Activated T-cell treated with anti-CD3 and anti-CD28 coated beads, Interleukin-2, amount 50 U/mL, for 48 hours (primary cell): ENCODE measurements around the gene BHLHE40.

Source experiments
- DNase-seq, 2 experiments: peaks; one replicate each; pipeline ENCODE4 v3.0.0-alpha.2; 2020

The BHLHE40 gene

DNA sequence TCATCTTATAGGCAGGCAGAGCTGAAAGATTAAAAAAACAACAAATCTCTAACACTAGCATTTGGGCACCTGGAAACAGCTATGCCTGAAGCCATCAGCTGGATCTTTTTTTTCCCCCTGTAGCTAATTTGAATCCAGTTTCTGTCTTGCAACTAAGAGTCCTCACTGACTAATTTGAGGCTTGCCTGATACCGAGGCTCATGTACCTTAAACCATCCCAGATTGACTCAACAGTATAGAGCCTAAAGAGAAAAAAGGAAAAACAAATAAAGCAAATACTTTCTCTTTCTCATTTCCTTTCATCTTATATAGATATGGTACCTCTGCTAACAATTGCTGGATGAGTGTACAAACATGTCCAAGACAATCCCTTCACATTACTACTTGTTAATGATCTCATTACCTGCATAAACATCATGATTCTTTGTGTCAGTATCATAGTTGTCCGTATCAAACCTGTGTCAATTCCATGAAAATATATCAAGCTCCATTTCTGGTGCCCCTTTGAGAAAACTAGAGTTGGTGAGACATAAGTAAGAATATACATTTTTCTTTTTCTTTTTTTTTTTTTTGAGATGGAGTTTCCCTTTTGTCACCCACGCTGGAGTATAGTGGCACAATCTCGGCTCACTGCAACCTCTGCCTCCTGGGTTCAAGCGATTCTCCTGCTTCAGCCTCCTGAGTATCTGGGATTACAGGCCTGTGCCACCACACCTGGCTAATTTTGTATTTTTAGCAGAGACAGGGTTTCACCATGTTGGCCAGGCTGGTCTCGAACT lies 43.1 kb downstream of the BHLHE40 start:
- DNase-seq: no peak

DNA sequence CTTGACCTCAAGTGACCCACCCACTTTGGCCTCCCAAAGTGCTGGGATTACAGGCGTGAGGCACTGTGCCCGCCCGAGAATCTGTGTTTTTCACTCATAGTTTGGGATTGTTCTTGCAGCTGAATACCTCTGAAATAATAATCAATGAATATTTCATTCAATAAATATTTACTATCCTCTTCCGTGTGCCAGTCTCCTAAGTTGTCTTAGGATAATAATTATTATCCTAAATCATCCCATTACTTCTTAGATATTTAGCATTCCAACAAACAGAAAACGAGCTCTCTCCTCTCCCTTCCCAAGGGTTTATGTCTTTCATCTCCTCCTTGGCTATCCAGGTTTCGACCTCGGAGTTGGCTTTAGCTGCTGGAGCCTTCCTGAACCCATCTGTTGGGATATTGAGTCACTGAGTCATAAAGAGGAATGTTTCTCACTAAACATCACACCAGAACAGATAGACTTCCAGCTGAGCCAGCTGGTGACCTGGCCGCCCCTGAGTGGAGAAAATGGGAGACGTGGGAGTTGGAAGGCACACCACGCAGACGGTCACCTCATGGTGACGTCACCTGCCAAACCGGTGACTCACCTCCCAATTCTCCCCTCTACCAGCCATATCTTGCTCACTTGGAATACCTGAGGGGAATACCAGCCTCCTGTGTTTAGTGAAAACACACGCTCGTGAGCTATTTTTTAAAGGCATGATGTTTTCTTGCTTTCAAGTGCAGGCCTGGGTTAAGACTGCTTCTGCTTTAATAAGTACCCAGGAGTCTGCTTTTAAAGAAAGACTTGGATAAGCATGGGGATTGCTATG lies 43.9 kb downstream of the BHLHE40 start:
- peak in 1 of 2 experiments; percentile 62 for DNase-seq

DNA sequence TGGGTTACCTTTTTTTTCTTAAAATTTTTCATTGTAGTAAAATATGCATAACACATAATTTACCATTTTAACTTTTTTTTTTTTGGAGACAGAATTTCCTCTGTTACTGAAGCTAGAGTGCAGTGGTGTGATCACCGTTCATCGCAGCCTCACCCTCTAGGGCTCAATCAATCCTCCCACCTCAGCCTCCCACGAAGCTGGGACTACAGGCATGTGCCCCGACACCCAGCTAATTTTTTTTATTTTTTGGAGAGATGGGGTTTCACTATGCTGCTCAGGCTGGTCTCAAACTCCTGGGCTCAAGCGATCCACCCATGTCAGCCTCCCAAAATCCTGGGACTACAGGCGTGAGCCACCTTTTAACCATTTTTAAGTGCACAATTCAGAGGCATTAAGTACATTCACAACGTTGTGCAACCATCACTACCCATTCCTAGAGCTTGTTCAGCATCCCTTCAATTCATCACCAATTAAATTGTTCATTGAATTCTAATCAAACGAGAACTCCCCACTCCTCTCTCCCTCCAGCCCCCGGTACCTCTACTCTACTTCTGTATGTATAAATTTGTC lies 44.6 kb downstream of the BHLHE40 start:
- no peak for DNase-seq

DNA sequence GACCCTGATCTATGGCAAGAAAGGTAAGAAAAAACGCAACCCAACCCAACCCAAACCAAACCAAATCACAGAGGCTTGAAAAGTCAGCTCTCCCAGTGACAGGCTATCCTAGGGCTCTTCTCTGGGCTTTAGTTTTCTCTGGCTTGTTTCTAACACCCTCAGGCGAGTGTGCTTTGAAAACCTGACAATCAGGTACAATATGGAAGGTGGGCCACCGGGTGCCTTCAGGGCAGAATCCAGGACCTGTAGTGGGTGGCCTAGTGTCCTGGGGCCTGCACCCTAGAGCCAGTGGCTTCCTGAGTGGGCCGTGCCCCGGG lies 46.8 kb downstream of the BHLHE40 start:
- DNase-seq: no peak

DNA sequence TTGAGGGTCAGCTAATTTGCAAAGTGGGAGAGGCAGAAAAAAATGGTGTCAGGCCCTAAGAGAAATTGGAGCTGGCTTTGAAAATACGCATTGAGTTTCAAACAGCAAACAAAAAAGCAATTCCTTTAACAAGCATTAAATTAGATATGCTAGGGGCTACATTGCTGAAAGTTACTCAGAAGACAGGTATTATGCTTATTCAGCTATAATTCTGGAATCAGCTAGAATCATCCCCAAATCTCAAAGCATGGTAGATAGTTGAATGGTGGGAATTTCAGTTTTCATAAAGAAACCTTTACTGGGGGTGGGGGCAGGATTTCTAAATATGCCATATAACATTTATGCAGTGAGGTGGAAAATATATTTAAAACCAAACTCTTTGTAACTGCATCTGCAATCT lies 50.5 kb downstream of the BHLHE40 start:
- DNase-seq: no peak

DNA sequence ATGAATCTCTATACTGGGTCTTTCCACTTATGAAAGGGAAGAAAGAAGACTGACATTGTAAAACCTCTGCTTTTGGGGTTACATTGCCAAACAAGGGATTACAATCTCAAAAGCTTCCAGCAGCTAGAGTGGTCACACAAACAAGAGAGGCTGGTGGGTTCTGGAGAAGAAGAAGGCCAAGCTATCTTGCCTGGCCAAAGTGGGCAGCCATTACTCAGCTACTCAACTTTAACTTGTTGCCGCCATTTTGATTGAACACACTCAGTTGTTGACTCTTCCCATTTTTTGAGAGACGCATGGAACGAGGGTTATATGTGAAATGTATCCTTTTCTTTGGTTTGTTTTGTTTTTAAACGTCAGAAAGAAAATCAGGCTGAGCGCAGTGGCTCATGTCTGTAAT lies 50.9 kb downstream of the BHLHE40 start:
- no peak for DNase-seq

DNA sequence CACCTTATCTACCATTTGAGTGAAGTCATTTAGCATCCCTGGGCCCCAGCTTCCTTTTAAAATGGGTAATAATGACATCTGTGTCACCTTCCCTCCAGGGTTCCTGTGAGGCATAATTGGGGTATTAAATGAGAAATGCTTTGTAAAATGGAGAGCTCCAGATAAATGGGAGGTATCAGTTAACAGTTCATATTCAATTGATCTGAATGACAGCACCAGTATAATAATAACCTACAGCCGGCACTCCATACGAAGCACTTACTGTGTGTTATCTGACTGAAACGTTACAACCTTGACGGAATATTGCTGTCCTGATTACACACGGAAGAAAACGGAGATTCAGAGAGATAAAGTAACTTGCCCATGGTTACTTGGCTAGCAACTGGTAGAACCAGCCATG lies 53.6 kb downstream of the BHLHE40 start:
- DNase-seq: no peak
